Astrocyte (in vitro differentiated cells and primary cell): ENCODE measurements around the gene LHFPL2.

Source experiments
- EZH2 ChIP-seq: IDR thresholded peaks from 2 replicates; pipeline ENCODE4 v1.6.1; 2012; ENCODE audit warnings: mild to moderate bottlenecking, low read length, inconsistent platforms; ENCODE audit not compliant: insufficient read depth
- TF ChIP-seq, protein P1 (sequence below): IDR thresholded peaks from 2 replicates; pipeline ENCODE4 v1.5.1; 2011; ENCODE audit warnings: low read depth, mild to moderate bottlenecking, inconsistent platforms, low read length, moderate library complexity; ENCODE audit not compliant: insufficient read depth

DNA sequence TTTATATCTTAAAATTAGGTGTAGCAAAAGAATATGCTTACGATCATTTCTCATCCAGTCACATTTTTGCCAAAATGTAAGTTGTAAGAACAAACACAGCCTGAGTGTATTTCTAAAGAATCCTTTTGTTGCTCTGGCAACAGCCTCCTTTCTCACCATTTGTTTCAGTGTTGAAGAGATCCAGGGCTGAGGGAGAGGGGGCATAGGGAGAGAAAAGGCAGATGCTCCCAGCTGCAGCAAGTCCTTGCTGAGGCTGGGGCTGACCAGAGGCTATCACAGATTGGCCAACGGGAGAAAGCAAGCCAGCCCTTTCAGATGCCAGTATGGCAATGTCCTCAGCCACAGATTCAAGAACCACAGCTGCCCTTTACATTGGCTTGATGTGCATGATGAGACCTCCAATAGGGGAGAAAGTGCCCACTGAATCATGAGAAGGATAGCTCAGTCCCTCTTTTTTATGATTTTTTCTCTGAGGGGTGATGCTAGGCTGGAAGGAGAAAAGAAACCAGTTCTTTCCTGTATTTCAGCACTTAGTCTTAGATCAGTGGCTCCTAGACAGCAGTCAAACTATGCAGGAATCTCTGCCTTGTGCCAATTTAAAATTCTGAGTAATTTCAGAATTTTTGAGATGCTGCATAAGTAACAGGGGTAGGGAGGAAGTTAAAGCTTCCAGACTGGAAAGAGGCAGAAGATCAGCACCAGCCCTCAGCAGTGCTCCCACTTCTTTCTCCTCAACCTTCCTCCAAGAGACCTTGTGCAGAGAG is 142.1 kb downstream of the LHFPL2 start:
- TF ChIP-seq, protein P1, sequence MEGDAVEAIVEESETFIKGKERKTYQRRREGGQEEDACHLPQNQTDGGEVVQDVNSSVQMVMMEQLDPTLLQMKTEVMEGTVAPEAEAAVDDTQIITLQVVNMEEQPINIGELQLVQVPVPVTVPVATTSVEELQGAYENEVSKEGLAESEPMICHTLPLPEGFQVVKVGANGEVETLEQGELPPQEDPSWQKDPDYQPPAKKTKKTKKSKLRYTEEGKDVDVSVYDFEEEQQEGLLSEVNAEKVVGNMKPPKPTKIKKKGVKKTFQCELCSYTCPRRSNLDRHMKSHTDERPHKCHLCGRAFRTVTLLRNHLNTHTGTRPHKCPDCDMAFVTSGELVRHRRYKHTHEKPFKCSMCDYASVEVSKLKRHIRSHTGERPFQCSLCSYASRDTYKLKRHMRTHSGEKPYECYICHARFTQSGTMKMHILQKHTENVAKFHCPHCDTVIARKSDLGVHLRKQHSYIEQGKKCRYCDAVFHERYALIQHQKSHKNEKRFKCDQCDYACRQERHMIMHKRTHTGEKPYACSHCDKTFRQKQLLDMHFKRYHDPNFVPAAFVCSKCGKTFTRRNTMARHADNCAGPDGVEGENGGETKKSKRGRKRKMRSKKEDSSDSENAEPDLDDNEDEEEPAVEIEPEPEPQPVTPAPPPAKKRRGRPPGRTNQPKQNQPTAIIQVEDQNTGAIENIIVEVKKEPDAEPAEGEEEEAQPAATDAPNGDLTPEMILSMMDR: no peak
- TF ChIP-seq EZH2: no peak
